MM.1S (cell line): ENCODE measurements around the gene CYP4A11.
"Not testable (repeated sequence)": the region's sequence is repeated elsewhere in the genome, so short reads cannot be mapped to it uniquely, and the experiment has no call there.

Experiments
- DNase-seq: peaks from one replicate; pipeline ENCODE4 v3.0.0-alpha.2; 2015
- H2AFZ ChIP-seq: fragments of 300-600 bp; sonication (generic); 2 replicates; pipeline ENCODE4 v1.6.0; 2016; ENCODE audit warnings: antibody characterized with exemption, low read length
- H3F3A ChIP-seq: fragments of 300-600 bp; sonication (generic); 2 replicates; pipeline ENCODE4 v1.6.1; 2016; ENCODE audit warnings: mild to moderate bottlenecking, antibody characterized with exemption, low read length, moderate library complexity, mixed read lengths; ENCODE audit not compliant: insufficient read depth
- H3K27ac ChIP-seq: fragments of 300-600 bp; sonication (generic); 2 replicates; pipeline ENCODE4 v1.5.1; 2016; ENCODE audit warnings: mild to moderate bottlenecking, low read length
- H3K27me3 ChIP-seq: fragments of 300-600 bp; sonication (generic); replicated peaks from 2 replicates; pipeline ENCODE4 v1.6.0; 2016; ENCODE audit warnings: low read length; ENCODE audit not compliant: insufficient read depth
- H3K36me3 ChIP-seq: fragments of 300-600 bp; sonication (generic); replicated peaks from 2 replicates; pipeline ENCODE4 v1.6.1; 2016; ENCODE audit warnings: mild to moderate bottlenecking, low read length, mixed read lengths; ENCODE audit not compliant: insufficient read depth
- H3K4me1 ChIP-seq: fragments of 300-600 bp; sonication (generic); 2 replicates; pipeline ENCODE4 v1.6.1; 2016; ENCODE audit warnings: low read length, mixed read lengths
- H3K4me2 ChIP-seq: fragments of 300-600 bp; sonication (generic); 2 replicates; pipeline ENCODE4 v1.6.0; 2016; ENCODE audit warnings: low read depth, low read length
- H3K4me3 ChIP-seq: fragments of 300-600 bp; sonication (generic); 2 replicates; pipeline ENCODE4 v1.5.1; 2016; ENCODE audit warnings: low read length, mixed read lengths
- H3K79me2 ChIP-seq: fragments of 300-600 bp; sonication (generic); 2 replicates; pipeline ENCODE4 v1.6.1; 2016; ENCODE audit warnings: mixed run types, low read length, mixed read lengths
- H3K9ac ChIP-seq: fragments of 300-600 bp; sonication (generic); 2 replicates; pipeline ENCODE4 v1.6.1; 2016; ENCODE audit warnings: low read length, mixed read lengths
- H3K9me2 ChIP-seq: fragments of 300-600 bp; sonication (generic); replicated peaks from 2 replicates; pipeline ENCODE4 v1.6.1; 2016; ENCODE audit warnings: mild to moderate bottlenecking, low read length, mixed read lengths; ENCODE audit not compliant: insufficient read depth
- H3K9me3 ChIP-seq: fragments of 300-600 bp; sonication (generic); replicated peaks from 2 replicates; pipeline ENCODE4 v1.6.1; 2016; ENCODE audit warnings: mild to moderate bottlenecking, low read length, mixed read lengths; ENCODE audit not compliant: insufficient read depth
- H4K20me1 ChIP-seq: fragments of 300-600 bp; sonication (generic); 2 replicates; pipeline ENCODE4 v1.6.1; 2016; ENCODE audit warnings: mild to moderate bottlenecking, low read length, moderate library complexity, mixed read lengths; ENCODE audit not compliant: insufficient read depth
- EZH2 ChIP-seq: fragments of 300-600 bp; sonication (generic); optimal IDR thresholded peaks from 2 replicates; pipeline ENCODE3; 2017; ENCODE audit warnings: low read depth, mild to moderate bottlenecking, antibody characterized with exemption, low read length, mixed read lengths
- EZH2phosphoT487 ChIP-seq: fragments of 300-600 bp; sonication (generic); IDR thresholded peaks from 2 replicates; pipeline ENCODE4 v1.6.1; 2018; ENCODE audit warnings: antibody characterized with exemption, low read length
- TF ChIP-seq, protein P1 (sequence below): fragments of 300-600 bp; sonication (generic); IDR thresholded peaks from 2 replicates; pipeline ENCODE4 v1.5.1; 2016; ENCODE audit warnings: antibody characterized with exemption, low read length, mixed read lengths

CYP4A11 gene

DNA sequence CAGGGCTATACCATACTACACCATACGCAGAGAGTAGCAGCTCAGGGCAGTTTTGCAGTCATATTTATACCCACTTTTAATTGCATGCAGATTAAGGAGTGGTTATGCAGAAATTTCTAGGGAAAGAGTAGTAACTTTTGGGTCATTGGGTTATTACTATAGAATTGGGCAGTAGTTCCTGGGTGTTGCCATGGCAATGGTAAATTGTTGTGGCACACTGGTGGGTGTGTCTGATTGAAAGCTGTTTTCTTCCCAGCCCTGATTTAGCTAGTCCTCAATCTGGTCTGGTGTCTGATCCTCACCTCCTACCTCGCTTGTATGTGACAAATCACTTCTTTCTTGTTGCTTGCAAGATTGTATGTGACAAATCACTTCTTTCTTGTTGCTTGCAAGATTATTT lies 30.5 kb downstream of the CYP4A11 start:
- Histone ChIP-seq H3F3A (no peaks in the 10 kb centered on the region), H3K36me3 (no peaks in the 10 kb centered on the region), H3K27me3 (no peaks in the 10 kb centered on the region), H3K79me2 (no peaks in the 10 kb centered on the region), H3K9ac (no peak overlapping the region), H3K27ac (no peak overlapping the region), H4K20me1 (no peaks in the 10 kb centered on the region), H3K4me3 (no peak overlapping the region), H3K4me2 (no peak overlapping the region), H3K4me1 (no peaks in the 10 kb centered on the region), H2AFZ (no peak overlapping the region), H3K9me2 (no peaks in the 10 kb centered on the region), H3K9me3 (no peaks in the 10 kb centered on the region)
- no peak for DNase-seq
- TF ChIP-seq EZH2 (no peak), EZH2phosphoT487 (no peak)
- TF ChIP-seq, protein P1, sequence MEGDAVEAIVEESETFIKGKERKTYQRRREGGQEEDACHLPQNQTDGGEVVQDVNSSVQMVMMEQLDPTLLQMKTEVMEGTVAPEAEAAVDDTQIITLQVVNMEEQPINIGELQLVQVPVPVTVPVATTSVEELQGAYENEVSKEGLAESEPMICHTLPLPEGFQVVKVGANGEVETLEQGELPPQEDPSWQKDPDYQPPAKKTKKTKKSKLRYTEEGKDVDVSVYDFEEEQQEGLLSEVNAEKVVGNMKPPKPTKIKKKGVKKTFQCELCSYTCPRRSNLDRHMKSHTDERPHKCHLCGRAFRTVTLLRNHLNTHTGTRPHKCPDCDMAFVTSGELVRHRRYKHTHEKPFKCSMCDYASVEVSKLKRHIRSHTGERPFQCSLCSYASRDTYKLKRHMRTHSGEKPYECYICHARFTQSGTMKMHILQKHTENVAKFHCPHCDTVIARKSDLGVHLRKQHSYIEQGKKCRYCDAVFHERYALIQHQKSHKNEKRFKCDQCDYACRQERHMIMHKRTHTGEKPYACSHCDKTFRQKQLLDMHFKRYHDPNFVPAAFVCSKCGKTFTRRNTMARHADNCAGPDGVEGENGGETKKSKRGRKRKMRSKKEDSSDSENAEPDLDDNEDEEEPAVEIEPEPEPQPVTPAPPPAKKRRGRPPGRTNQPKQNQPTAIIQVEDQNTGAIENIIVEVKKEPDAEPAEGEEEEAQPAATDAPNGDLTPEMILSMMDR, result no peak

DNA sequence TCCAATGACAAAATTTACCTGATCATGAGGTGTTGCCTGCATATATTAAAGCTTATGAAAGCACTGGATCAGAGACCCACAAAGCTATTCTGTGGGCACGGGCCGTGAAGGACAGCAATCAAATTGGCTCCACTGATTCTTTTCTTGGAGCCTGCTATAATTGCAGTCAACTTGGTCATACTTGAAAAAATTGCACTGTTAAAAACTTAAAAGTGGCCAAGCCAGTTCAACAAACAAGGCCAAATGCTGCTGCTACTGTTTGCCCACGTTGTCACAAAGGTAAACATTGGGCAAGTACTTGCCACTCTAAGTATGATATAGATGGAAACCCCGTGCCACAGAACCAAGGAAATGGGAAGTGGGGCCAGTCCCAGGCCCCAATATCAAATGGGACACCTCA lies 37.8 kb downstream of the CYP4A11 start:
- Histone ChIP-seq H3K4me1 (no peaks in the 10 kb centered on the region), H4K20me1 (no peaks in the 10 kb centered on the region), H3F3A (no peaks in the 10 kb centered on the region), H3K9me3 (no peaks in the 10 kb centered on the region), H3K36me3 (no peaks in the 10 kb centered on the region), H3K4me3 (no peak overlapping the region), H3K9ac (no peak overlapping the region), H3K4me2 (no peak overlapping the region), H3K9me2 (no peaks in the 10 kb centered on the region), H3K79me2 (no peaks in the 10 kb centered on the region), H2AFZ (no peak overlapping the region), H3K27ac (no peak overlapping the region), H3K27me3 (no peaks in the 10 kb centered on the region)
- TF ChIP-seq EZH2phosphoT487 (no peak), EZH2 (no peak)
- TF ChIP-seq, protein P1, result no peak
- no peak for DNase-seq

DNA sequence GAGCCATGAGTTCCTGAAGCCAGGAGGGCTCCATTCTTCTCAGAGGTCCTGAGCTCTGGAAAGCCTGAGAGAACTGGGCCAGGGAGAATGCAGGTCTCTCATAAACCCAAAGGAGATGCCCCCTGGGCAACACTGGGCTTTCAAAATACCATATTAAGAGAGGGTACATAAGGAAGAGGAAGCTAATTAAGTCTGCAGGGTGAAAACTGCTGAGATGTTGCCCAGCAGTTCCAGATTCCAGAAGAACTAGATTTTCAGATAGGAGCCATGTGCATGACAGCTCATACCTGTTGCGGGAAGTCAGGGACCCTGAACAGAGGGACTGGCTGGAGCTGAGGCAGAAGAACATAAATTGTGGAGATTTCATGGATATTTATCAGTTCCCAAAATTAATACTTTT lies 40.9 kb downstream of the CYP4A11 start:
- no peak overlapping the region for H3K4me3 ChIP-seq
- no peaks in the 10 kb centered on the region for H3K79me2 ChIP-seq
- no peak overlapping the region for H3K27ac ChIP-seq
- H3F3A ChIP-seq, result no peaks in the 10 kb centered on the region
- no peaks in the 10 kb centered on the region for H4K20me1 ChIP-seq
- H3K4me2 ChIP-seq, result no peak overlapping the region
- DNase-seq, result no peak
- no peaks in the 10 kb centered on the region for H3K27me3 ChIP-seq
- no peaks in the 10 kb centered on the region for H3K36me3 ChIP-seq
- H3K4me1 ChIP-seq, result no peaks in the 10 kb centered on the region
- no peaks in the 10 kb centered on the region for H3K9me3 ChIP-seq
- no peaks in the 10 kb centered on the region for H3K9me2 ChIP-seq
- no peak for TF ChIP-seq EZH2
- TF ChIP-seq, protein P1, result no peak
- TF ChIP-seq EZH2phosphoT487, result no peak
- H3K9ac ChIP-seq, result no peak overlapping the region
- H2AFZ ChIP-seq, result no peak overlapping the region

DNA sequence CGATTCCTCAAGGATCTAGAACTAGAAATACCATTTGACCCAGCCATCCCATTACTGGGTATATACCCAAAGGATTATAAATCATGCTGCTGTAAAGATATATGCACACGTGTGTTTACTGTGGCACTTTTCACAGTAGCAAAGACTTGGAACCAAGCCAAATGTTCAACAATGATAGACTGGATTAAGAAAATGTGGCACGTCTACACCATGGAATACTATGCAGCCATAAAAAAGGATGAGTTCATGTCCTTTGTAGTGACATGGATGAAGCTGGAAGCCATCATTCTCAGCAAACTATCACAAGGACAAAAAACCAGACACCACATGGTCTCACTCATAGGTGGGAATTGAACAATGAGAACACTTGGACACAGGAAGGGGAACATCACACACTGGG lies 59.6 kb downstream of the CYP4A11 start:
- H3K27me3 ChIP-seq, H4K20me1 ChIP-seq, H3K9me2 ChIP-seq, DNase-seq, H3K4me2 ChIP-seq, H3K27ac ChIP-seq, H2AFZ ChIP-seq, H3K4me3 ChIP-seq, H3K4me1 ChIP-seq, H3K36me3 ChIP-seq, H3K79me2 ChIP-seq, H3K9ac ChIP-seq, H3F3A ChIP-seq, H3K9me3 ChIP-seq: not testable (repeated sequence)
